Measurements from ENCODE around the gene GPD2. TPM values are rescaled to one million over a fixed set of nuclear protein-coding genes. Genes with fewer than 3 reads are reported as not detected.

Gene GPD2
- polyA plus RNA-seq, 1 donor (not counting 4 experiments of a cell fraction or from before 2014, with no cell fraction given), result 27.6 TPM

GRCh38 chr2:156470975-156471583, 34.9 kb downstream of the GPD2 start:
- Histone ChIP-seq H3K79me2 (ENCODE audit: control insufficient read depth, insufficient read depth, low read length) (peaks cover 44% of the 10 kb centered on the region), H3K36me3 (ENCODE audit: control insufficient read depth in 2 of 2, extremely low read depth in 1 of 2, insufficient read depth in 2 of 2, low read length in 2 of 2) (no peaks in the 10 kb centered on the region), H4K20me1 (ENCODE audit: control insufficient read depth, extremely low read depth, insufficient read depth, low read length) (no peaks in the 10 kb centered on the region), H3K4me3 (ENCODE audit: control insufficient read depth in 2 of 3, extremely low read depth in 1 of 3, insufficient read depth in 2 of 3, low read depth in 1 of 3, low read length in 3 of 3) (no peak overlapping the region), H3K9ac (ENCODE audit: control insufficient read depth, extremely low read depth, insufficient read depth, low read length) (no peak overlapping the region), H2AFZ (ENCODE audit: control insufficient read depth, low read length) (peak overlapping the region; percentile 10), H3K27me3 (ENCODE audit: control insufficient read depth, extremely low read depth, insufficient read depth, low read length) (no peaks in the 10 kb centered on the region), H3K4me2 (ENCODE audit: control insufficient read depth, extremely low read depth, insufficient read depth, low read depth, low read length) (no peak overlapping the region), H3K4me1 (ENCODE audit: control insufficient read depth, extremely low read depth, insufficient read depth, low read length) (peaks cover 29% of the 10 kb centered on the region), H3K27ac (ENCODE audit: control insufficient read depth, insufficient read depth, low read length) (no peak overlapping the region), H3K9me1 (ENCODE audit: control insufficient read depth, extremely low read depth, insufficient read depth, low read length) (no peaks in the 10 kb centered on the region), H3K9me3 (ENCODE audit: control insufficient read depth, low read depth, low read length) (no peaks in the 10 kb centered on the region)
- TF ChIP-seq EZH2 (IDR thresholded peaks at IDR 0.05; ENCODE audit: low read length) (no peak), CTCF (optimal IDR thresholded peaks at IDR 0.05 in 1 of 3, IDR thresholded peaks at IDR 0.05 in 1 of 3, conservative IDR thresholded peaks at IDR 0.05 in 1 of 3; ENCODE audit: extremely low read depth in 1 of 3, insufficient read depth in 2 of 3, low read length in 3 of 3) (no peak)
- DNase-seq (ENCODE audit: low read depth, low spot score), result no peak
- dilution Hi-C loops (cut with MboI; ENCODE audit: extremely low pct_ligation_motif_present, low sequenced_read_pairs), result no loop called here
- FAIRE-seq, result no peak

GRCh38 chr2:156471762-156472161, 35.6 kb downstream of the GPD2 start:
- no peak for DNase-seq (ENCODE audit: low read depth, low spot score)
- Histone ChIP-seq H4K20me1 (ENCODE audit: control insufficient read depth, extremely low read depth, insufficient read depth, low read length) (no peaks in the 10 kb centered on the region), H3K4me1 (ENCODE audit: control insufficient read depth, extremely low read depth, insufficient read depth, low read length) (peaks cover 31% of the 10 kb centered on the region), H3K9me3 (ENCODE audit: control insufficient read depth, low read depth, low read length) (no peaks in the 10 kb centered on the region), H3K36me3 (ENCODE audit: control insufficient read depth in 2 of 2, extremely low read depth in 1 of 2, insufficient read depth in 2 of 2, low read length in 2 of 2) (no peaks in the 10 kb centered on the region), H3K9ac (ENCODE audit: control insufficient read depth, extremely low read depth, insufficient read depth, low read length) (no peak overlapping the region), H3K27me3 (ENCODE audit: control insufficient read depth, extremely low read depth, insufficient read depth, low read length) (no peaks in the 10 kb centered on the region), H3K4me2 (ENCODE audit: control insufficient read depth, extremely low read depth, insufficient read depth, low read depth, low read length) (no peak overlapping the region), H3K79me2 (ENCODE audit: control insufficient read depth, insufficient read depth, low read length) (peaks cover 40% of the 10 kb centered on the region), H3K27ac (ENCODE audit: control insufficient read depth, insufficient read depth, low read length) (no peak overlapping the region), H3K9me1 (ENCODE audit: control insufficient read depth, extremely low read depth, insufficient read depth, low read length) (no peaks in the 10 kb centered on the region), H3K4me3 (ENCODE audit: control insufficient read depth in 2 of 3, extremely low read depth in 1 of 3, insufficient read depth in 2 of 3, low read depth in 1 of 3, low read length in 3 of 3) (no peak overlapping the region), H2AFZ (ENCODE audit: control insufficient read depth, low read length) (no peak overlapping the region)
- FAIRE-seq, result no peak
- dilution Hi-C loops (cut with MboI; ENCODE audit: extremely low pct_ligation_motif_present, low sequenced_read_pairs), result no loop called here
- no peak for TF ChIP-seq CTCF (optimal IDR thresholded peaks at IDR 0.05 in 1 of 3, IDR thresholded peaks at IDR 0.05 in 1 of 3, conservative IDR thresholded peaks at IDR 0.05 in 1 of 3; ENCODE audit: extremely low read depth in 1 of 3, insufficient read depth in 2 of 3, low read length in 3 of 3)
- TF ChIP-seq EZH2 (IDR thresholded peaks at IDR 0.05; ENCODE audit: low read length), result no peak

Measured in keratinocyte (primary cell).